Heart left ventricle (tissue), 13 donors: Measurements from ENCODE around the gene NOS1AP.

Source experiments
- POLR2A ChIP-seq, 2 donors: fragments of 450-650 bp; IDR thresholded peaks; one replicate each; pipeline ENCODE4 v1.6.1; 2017; ENCODE audit warnings: antibody characterized with exemption in 2 of 2, mild to moderate bottlenecking in 2 of 2, moderate library complexity in 2 of 2
- TF ChIP-seq, protein P1 (sequence below), 12 donors: fragments of 200-600 bp; sonication (generic) in 4 of 12; IDR thresholded peaks; one replicate each; pipeline versions ENCODE4 v1.5.0 to v1.8.0; 2018 to 2022; ENCODE audit warnings: antibody characterized with exemption in 12 of 12, mild to moderate bottlenecking in 5 of 12
- donor health status: ischemic (EF 13 %, LVEDD 7.1; RV severe dilation, severe dysfunction).
- donor health status: DM: no; HTN: yes; CAD: no.
- donor health status: DM: no; HTN: no; CAD: no.
- donor health status: ischemic (EF 25% LVEDD 6.9; RV normal size, moderate dysfunction).
- donor health status: ischemic (EF 25% LVEDD 5.7; RV mildly dilated, moderate dysfunction).
- donor health status: ischemic (EF 35%, LVEDD 5.7; RV mildly dilated, moderate dysfunction).
- donor health status: nonischemic (EF 11% LVEDD 7.7; RV severe dilation, severe dysfunction).
- donor health status: DM: yes; HTN: yes; CAD: no.
- donor health status: PGD.
- donor health status: ischemic (EF 29% LVEDD 5.4; RV normal size, mild dysfunction).
- donor health status: nonischemic (EF 23%, LVEDD 6.1; RV moderate dilation, normal function).

- TF ChIP-seq POLR2A (IDR thresholded peaks at IDR 0.05): no peak
- TF ChIP-seq, protein P1, sequence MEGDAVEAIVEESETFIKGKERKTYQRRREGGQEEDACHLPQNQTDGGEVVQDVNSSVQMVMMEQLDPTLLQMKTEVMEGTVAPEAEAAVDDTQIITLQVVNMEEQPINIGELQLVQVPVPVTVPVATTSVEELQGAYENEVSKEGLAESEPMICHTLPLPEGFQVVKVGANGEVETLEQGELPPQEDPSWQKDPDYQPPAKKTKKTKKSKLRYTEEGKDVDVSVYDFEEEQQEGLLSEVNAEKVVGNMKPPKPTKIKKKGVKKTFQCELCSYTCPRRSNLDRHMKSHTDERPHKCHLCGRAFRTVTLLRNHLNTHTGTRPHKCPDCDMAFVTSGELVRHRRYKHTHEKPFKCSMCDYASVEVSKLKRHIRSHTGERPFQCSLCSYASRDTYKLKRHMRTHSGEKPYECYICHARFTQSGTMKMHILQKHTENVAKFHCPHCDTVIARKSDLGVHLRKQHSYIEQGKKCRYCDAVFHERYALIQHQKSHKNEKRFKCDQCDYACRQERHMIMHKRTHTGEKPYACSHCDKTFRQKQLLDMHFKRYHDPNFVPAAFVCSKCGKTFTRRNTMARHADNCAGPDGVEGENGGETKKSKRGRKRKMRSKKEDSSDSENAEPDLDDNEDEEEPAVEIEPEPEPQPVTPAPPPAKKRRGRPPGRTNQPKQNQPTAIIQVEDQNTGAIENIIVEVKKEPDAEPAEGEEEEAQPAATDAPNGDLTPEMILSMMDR (IDR thresholded peaks at IDR 0.05): no peak
These were observed 82.7 kb downstream of the NOS1AP start for GRCh38 chr1:162151900-162152829.
